ENCODE measurements around the gene GPC3.
"Not testable (repeated sequence)": the region's sequence is repeated elsewhere in the genome, so short reads cannot be mapped to it uniquely, and the experiment has no call there.

GPC3 gene

DNA sequence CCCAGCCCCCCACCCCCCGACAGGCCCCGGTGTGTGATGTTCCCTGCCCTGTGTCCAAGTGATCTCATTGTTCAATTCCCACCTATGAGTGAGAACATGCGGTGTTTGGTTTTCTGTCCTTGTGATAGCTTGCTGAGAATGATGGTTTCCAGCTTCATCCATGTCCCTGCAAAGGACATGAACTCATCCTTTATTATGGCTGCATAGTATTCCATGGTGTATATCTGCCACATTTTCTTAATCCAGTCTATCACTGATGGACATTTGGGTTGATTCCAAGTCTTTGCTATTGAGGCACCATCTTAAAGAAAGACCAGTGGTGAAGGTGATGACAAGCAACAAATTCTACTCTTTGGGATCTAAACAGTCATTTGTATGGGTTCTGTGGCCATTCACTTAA, 30.1 kb upstream of the GPC3 start:
- not testable (repeated sequence) for H3K9me3 ChIP-seq (ENCODE audit: control insufficient read depth, low read length); DNase-seq; H3K4me1 ChIP-seq (ENCODE audit: control insufficient read depth, insufficient read depth, low read length, poor library complexity, severe bottlenecking); H3K27me3 ChIP-seq (replicated peaks; ENCODE audit: control insufficient read depth, insufficient read depth, low read length, poor library complexity, severe bottlenecking); H3K27ac ChIP-seq (ENCODE audit: insufficient read depth, low read length, poor library complexity, severe bottlenecking); H3K4me3 ChIP-seq (ENCODE audit: insufficient read depth, low read depth, low read length, poor library complexity, severe bottlenecking); H3K36me3 ChIP-seq (ENCODE audit: control insufficient read depth, insufficient read depth, low read length)

GRCh38 chrX:134013524-134013923, 28.1 kb upstream of the GPC3 start:
- no peak for DNase-seq
- Histone ChIP-seq H3K36me3 (ENCODE audit: control insufficient read depth, insufficient read depth, low read length) (no peaks in the 10 kb centered on the region), H3K9me3 (ENCODE audit: control insufficient read depth, low read length) (no peaks in the 10 kb centered on the region)

GRCh38 chrX:134013092-134013497, 27.7 kb upstream of the GPC3 start:
- Histone ChIP-seq H3K27me3 (replicated peaks; ENCODE audit: control insufficient read depth, insufficient read depth, low read length, poor library complexity, severe bottlenecking) (no peaks in the 10 kb centered on the region), H3K27ac (ENCODE audit: insufficient read depth, low read length, poor library complexity, severe bottlenecking) (no peak overlapping the region), H3K4me3 (ENCODE audit: insufficient read depth, low read depth, low read length, poor library complexity, severe bottlenecking) (no peak overlapping the region), H3K9me3 (ENCODE audit: control insufficient read depth, low read length) (no peaks in the 10 kb centered on the region), H3K36me3 (ENCODE audit: control insufficient read depth, insufficient read depth, low read length) (no peaks in the 10 kb centered on the region), H3K4me1 (ENCODE audit: control insufficient read depth, insufficient read depth, low read length, poor library complexity, severe bottlenecking) (no peaks in the 10 kb centered on the region)
- DNase-seq = no peak

More at GRCh38 chrX:134013524-134013923, 28.1 kb upstream of the GPC3 start:
- Histone ChIP-seq H3K4me1 (ENCODE audit: control insufficient read depth, insufficient read depth, low read length, poor library complexity, severe bottlenecking) (no peaks in the 10 kb centered on the region), H3K4me3 (ENCODE audit: insufficient read depth, low read depth, low read length, poor library complexity, severe bottlenecking) (no peak overlapping the region), H3K27me3 (replicated peaks; ENCODE audit: control insufficient read depth, insufficient read depth, low read length, poor library complexity, severe bottlenecking) (no peaks in the 10 kb centered on the region), H3K27ac (ENCODE audit: insufficient read depth, low read length, poor library complexity, severe bottlenecking) (no peak overlapping the region)

- Histone ChIP-seq H3K4me1 (ENCODE audit: control insufficient read depth, insufficient read depth, low read length, poor library complexity, severe bottlenecking) (no peaks in the 10 kb centered on the region), H3K36me3 (ENCODE audit: control insufficient read depth, insufficient read depth, low read length) (no peaks in the 10 kb centered on the region)
- DNase-seq = no peak
Observed at GRCh38 chrX:134010690-134011089, 25.3 kb upstream of the GPC3 start.

GRCh38 chrX:134007716-134008115, 22.3 kb upstream of the GPC3 start:
- Histone ChIP-seq H3K9me3 (ENCODE audit: control insufficient read depth, low read length) (no peaks in the 10 kb centered on the region), H3K4me1 (ENCODE audit: control insufficient read depth, insufficient read depth, low read length, poor library complexity, severe bottlenecking) (no peaks in the 10 kb centered on the region), H3K27ac (ENCODE audit: insufficient read depth, low read length, poor library complexity, severe bottlenecking) (no peak overlapping the region), H3K4me3 (ENCODE audit: insufficient read depth, low read depth, low read length, poor library complexity, severe bottlenecking) (no peak overlapping the region), H3K36me3 (ENCODE audit: control insufficient read depth, insufficient read depth, low read length) (no peaks in the 10 kb centered on the region), H3K27me3 (replicated peaks; ENCODE audit: control insufficient read depth, insufficient read depth, low read length, poor library complexity, severe bottlenecking) (no peaks in the 10 kb centered on the region)
- no peak for DNase-seq

More at GRCh38 chrX:134010690-134011089, 25.3 kb upstream of the GPC3 start:
- no peaks in the 10 kb centered on the region for H3K27me3 ChIP-seq (replicated peaks; ENCODE audit: control insufficient read depth, insufficient read depth, low read length, poor library complexity, severe bottlenecking)
- no peak overlapping the region for H3K27ac ChIP-seq (ENCODE audit: insufficient read depth, low read length, poor library complexity, severe bottlenecking)
- H3K9me3 ChIP-seq (ENCODE audit: control insufficient read depth, low read length) = no peaks in the 10 kb centered on the region
- H3K4me3 ChIP-seq (ENCODE audit: insufficient read depth, low read depth, low read length, poor library complexity, severe bottlenecking) = no peak overlapping the region

DNA sequence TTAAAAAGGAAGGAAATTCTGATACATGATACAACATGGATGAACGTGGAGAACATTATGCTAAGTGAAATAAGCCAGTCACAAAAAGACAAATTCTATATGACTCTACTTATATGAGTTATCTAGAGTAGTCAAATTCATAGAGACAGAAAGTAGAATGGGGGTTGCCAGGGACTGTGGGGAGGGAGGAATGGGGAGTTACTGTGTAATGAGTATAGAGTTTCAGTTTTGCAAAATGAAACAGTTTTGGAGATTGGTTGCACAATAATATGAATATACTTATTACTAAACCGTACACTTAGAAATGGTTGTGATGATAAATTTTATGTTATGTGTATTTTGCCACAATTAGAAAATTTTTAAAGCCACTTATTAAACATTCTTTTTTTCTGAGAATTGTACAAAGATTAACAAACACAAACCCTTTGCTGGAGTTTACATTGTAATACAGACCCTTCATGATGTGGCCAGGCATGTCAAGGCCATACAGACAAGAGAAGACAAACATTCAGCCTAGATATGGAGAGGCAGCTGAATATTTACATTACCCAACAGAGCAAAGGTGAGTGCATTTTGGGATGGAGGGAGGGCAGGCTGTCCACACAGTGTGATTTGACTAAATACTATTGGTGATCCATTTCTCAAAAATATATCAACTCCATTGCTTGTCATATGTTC, 21.2 kb upstream of the GPC3 start:
- H3K4me1 ChIP-seq (ENCODE audit: control insufficient read depth, insufficient read depth, low read length, poor library complexity, severe bottlenecking) = no peaks in the 10 kb centered on the region
- H3K27me3 ChIP-seq (replicated peaks; ENCODE audit: control insufficient read depth, insufficient read depth, low read length, poor library complexity, severe bottlenecking) = no peaks in the 10 kb centered on the region
- H3K4me3 ChIP-seq (ENCODE audit: insufficient read depth, low read depth, low read length, poor library complexity, severe bottlenecking) = no peak overlapping the region
- DNase-seq = no peak
- H3K36me3 ChIP-seq (ENCODE audit: control insufficient read depth, insufficient read depth, low read length) = no peaks in the 10 kb centered on the region
- H3K9me3 ChIP-seq (ENCODE audit: control insufficient read depth, low read length) = no peaks in the 10 kb centered on the region
- no peak overlapping the region for H3K27ac ChIP-seq (ENCODE audit: insufficient read depth, low read length, poor library complexity, severe bottlenecking)

GRCh38 chrX:134004084-134004483, 18.7 kb upstream of the GPC3 start:
- H3K9me3 ChIP-seq (ENCODE audit: control insufficient read depth, low read length) = no peaks in the 10 kb centered on the region
- no peaks in the 10 kb centered on the region for H3K36me3 ChIP-seq (ENCODE audit: control insufficient read depth, insufficient read depth, low read length)
- no peak for DNase-seq
- H3K27me3 ChIP-seq (replicated peaks; ENCODE audit: control insufficient read depth, insufficient read depth, low read length, poor library complexity, severe bottlenecking) = no peaks in the 10 kb centered on the region
- no peak overlapping the region for H3K4me3 ChIP-seq (ENCODE audit: insufficient read depth, low read depth, low read length, poor library complexity, severe bottlenecking)
- no peaks in the 10 kb centered on the region for H3K4me1 ChIP-seq (ENCODE audit: control insufficient read depth, insufficient read depth, low read length, poor library complexity, severe bottlenecking)
- H3K27ac ChIP-seq (ENCODE audit: insufficient read depth, low read length, poor library complexity, severe bottlenecking) = no peak overlapping the region

DNA sequence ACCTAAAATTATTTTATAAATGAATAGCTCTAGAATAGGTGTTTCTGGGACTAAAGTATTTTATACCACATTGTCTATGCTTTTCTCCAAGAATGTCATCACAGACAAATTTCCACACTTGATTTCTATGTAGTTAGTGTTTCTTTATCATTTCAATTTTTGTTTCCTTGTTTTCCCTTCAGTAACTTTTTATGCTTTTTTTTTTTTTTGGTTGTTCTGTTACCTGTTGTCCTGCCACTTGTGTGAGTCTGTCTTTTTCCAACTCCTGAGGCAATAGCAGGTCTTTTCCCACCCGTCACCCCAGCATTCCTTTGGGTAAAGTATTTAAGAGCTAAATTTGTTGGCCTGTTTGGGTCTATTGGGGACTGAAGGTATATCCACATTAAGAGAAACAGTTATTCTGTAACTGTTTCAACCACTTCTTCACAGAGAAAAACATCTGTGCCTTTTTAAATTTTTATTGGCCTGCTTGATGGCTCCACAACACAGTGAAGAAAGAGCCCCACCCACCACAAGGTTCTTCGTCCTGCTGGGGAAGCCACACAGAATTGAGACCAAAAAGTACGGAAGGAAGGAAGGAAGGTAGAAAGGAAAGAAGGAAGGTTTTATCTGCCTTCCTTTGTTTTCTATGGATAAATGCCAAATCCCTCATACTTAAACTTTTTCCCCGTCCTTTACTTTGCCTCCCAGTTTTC, 17.7 kb upstream of the GPC3 start:
- H3K27me3 ChIP-seq (replicated peaks; ENCODE audit: control insufficient read depth, insufficient read depth, low read length, poor library complexity, severe bottlenecking) = no peaks in the 10 kb centered on the region
- H3K4me1 ChIP-seq (ENCODE audit: control insufficient read depth, insufficient read depth, low read length, poor library complexity, severe bottlenecking) = no peaks in the 10 kb centered on the region
- H3K27ac ChIP-seq (ENCODE audit: insufficient read depth, low read length, poor library complexity, severe bottlenecking) = no peak overlapping the region
- H3K36me3 ChIP-seq (ENCODE audit: control insufficient read depth, insufficient read depth, low read length) = no peaks in the 10 kb centered on the region
- no peak for DNase-seq
- H3K9me3 ChIP-seq (ENCODE audit: control insufficient read depth, low read length) = no peaks in the 10 kb centered on the region
- no peak overlapping the region for H3K4me3 ChIP-seq (ENCODE audit: insufficient read depth, low read depth, low read length, poor library complexity, severe bottlenecking)

DNA sequence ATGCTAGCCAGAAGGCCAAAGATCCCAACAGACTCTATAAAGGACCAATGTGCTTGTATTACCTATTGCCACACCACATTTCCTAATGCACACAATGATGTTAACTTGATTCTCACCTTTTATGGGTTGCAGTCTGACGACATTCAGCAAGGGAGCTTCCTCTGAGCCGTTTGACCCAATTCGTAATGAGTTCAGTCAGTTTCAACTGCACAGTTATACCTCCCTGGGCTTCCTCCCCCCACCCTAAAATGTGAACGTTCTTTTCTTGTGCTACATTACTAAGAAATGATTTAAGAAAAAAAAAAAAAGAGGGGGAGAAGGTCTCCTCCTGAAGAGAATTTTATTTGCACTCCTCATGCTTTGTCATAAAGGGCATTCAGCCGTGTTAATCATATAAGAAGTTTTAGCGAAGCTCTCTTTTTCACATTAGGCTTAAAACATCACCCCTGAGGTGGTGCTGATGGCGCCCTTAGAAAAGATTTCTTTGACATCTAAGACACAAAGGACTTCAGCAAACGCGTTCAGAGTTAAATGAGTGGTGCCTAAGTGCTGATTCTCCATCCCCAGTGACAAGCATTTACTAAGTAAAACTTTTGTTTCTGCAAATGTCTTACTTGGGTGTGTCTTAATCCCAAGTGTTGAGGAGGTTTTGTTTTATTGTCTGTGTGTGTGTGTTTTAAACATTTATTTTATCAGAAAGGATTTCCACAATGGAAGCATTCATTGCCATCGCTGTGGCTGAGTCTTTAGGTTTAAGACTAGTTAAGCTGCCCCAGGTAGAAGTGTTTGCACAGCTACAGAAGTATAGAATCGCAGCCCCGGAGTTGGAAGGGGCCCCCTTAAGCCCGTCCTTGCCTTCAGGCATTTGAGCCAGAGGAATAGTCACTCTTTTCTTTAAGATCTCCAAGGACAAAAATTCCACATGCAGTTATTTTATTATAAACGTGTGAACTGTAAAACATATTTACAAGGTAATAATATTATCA, 15.2 kb upstream of the GPC3 start:
- H3K4me1 ChIP-seq (ENCODE audit: control insufficient read depth, insufficient read depth, low read length, poor library complexity, severe bottlenecking) = no peaks in the 10 kb centered on the region
- H3K36me3 ChIP-seq (ENCODE audit: control insufficient read depth, insufficient read depth, low read length) = no peaks in the 10 kb centered on the region
- no peaks in the 10 kb centered on the region for H3K9me3 ChIP-seq (ENCODE audit: control insufficient read depth, low read length)
- H3K27ac ChIP-seq (ENCODE audit: insufficient read depth, low read length, poor library complexity, severe bottlenecking) = no peak overlapping the region
- H3K4me3 ChIP-seq (ENCODE audit: insufficient read depth, low read depth, low read length, poor library complexity, severe bottlenecking) = no peak overlapping the region
- no peaks in the 10 kb centered on the region for H3K27me3 ChIP-seq (replicated peaks; ENCODE audit: control insufficient read depth, insufficient read depth, low read length, poor library complexity, severe bottlenecking)
- DNase-seq = no peak

Measured in effector memory CD4-positive, alpha-beta T cell (primary cell).